ENCODE measurements around the gene HS3ST5.

DNA sequence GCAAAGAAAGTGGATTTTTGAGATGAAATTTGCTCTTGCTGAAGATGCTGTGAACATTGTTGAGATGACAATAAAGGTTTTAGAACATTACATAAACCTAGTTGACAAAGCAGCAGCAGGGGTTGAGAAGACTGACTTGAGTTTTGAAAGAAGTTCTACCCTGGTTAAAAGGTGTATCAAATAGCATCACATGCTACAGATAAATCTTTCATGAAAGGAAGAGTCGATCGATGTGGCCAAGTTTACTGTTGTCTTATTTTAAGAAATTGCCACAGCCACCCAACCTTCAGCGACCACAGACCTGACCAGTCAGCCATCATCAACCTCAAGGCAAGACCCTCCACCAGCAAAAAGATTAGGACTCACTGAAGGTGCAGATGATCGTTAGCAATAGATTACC, 155.3 kb downstream of the HS3ST5 start:
- TF ChIP-seq, protein P1, sequence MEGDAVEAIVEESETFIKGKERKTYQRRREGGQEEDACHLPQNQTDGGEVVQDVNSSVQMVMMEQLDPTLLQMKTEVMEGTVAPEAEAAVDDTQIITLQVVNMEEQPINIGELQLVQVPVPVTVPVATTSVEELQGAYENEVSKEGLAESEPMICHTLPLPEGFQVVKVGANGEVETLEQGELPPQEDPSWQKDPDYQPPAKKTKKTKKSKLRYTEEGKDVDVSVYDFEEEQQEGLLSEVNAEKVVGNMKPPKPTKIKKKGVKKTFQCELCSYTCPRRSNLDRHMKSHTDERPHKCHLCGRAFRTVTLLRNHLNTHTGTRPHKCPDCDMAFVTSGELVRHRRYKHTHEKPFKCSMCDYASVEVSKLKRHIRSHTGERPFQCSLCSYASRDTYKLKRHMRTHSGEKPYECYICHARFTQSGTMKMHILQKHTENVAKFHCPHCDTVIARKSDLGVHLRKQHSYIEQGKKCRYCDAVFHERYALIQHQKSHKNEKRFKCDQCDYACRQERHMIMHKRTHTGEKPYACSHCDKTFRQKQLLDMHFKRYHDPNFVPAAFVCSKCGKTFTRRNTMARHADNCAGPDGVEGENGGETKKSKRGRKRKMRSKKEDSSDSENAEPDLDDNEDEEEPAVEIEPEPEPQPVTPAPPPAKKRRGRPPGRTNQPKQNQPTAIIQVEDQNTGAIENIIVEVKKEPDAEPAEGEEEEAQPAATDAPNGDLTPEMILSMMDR (IDR thresholded peaks at IDR 0.05) = no peak
- TF ChIP-seq POLR2A (IDR thresholded peaks at IDR 0.05) (no peak), EP300 (IDR thresholded peaks at IDR 0.05) (no peak)

All from ovary (tissue), 3 donors.